ENCODE measurements around the gene EIF4EBP2.

The EIF4EBP2 gene

GRCh38 chr10:70461397-70462348 lies 57.7 kb downstream of the EIF4EBP2 start:
- DNase-seq (ENCODE audit: low spot score): no peak

- no peak for DNase-seq (ENCODE audit: low spot score)
These were observed 58.5 kb downstream of the EIF4EBP2 start for GRCh38 chr10:70462349-70462984.

GRCh38 chr10:70465278-70465677 lies 61.3 kb downstream of the EIF4EBP2 start:
- no peak for DNase-seq (ENCODE audit: low spot score)

GRCh38 chr10:70465832-70466231 lies 61.9 kb downstream of the EIF4EBP2 start:
- DNase-seq (ENCODE audit: low spot score): no peak

- DNase-seq (ENCODE audit: low spot score): no peak
These were observed 63.0 kb downstream of the EIF4EBP2 start for GRCh38 chr10:70466951-70467350.

- DNase-seq (ENCODE audit: low spot score): no peak
These were observed 69.0 kb downstream of the EIF4EBP2 start for GRCh38 chr10:70472799-70473454.

GRCh38 chr10:70474780-70475179 lies 70.8 kb downstream of the EIF4EBP2 start:
- DNase-seq (ENCODE audit: low spot score): no peak

GRCh38 chr10:70475661-70476060 lies 71.7 kb downstream of the EIF4EBP2 start:
- DNase-seq (ENCODE audit: low spot score): no peak

- DNase-seq (ENCODE audit: low spot score): no peak
These were observed 72.5 kb downstream of the EIF4EBP2 start for GRCh38 chr10:70476249-70477035.

GRCh38 chr10:70477661-70478162 lies 73.8 kb downstream of the EIF4EBP2 start:
- DNase-seq (ENCODE audit: low spot score): no peak
